Stimulated activated CD8-positive, alpha-beta memory T cell treated with anti-CD3 and anti-CD28 coated beads, Interleukin-4, amount 100 ng/mL, for 1 hour (primary cell): ENCODE data around the gene G6PD.
"Not testable (repeated sequence)": the region's sequence is repeated elsewhere in the genome, so short reads cannot be mapped to it uniquely, and the experiment has no call there.

Experiments used
- DNase-seq, 2 donors: peaks; one replicate each; pipeline ENCODE4 v3.0.0-alpha.2; 2020; ENCODE audit warnings: low read depth in 2 of 2, low spot score in 1 of 2

The G6PD gene

GRCh38 chrX:154546354-154547244 lies at the start of gene G6PD:
Gene G6PD, minus strand, starts transcription at chrX:154546846. Its CDS starts 691 bp downstream, at chrX:154546155.
- peak; percentile 34 to 65 for DNase-seq

- DNase-seq = no peak
These were observed 49.1 kb upstream of the G6PD start for GRCh38 chrX:154595559-154596249.

DNA sequence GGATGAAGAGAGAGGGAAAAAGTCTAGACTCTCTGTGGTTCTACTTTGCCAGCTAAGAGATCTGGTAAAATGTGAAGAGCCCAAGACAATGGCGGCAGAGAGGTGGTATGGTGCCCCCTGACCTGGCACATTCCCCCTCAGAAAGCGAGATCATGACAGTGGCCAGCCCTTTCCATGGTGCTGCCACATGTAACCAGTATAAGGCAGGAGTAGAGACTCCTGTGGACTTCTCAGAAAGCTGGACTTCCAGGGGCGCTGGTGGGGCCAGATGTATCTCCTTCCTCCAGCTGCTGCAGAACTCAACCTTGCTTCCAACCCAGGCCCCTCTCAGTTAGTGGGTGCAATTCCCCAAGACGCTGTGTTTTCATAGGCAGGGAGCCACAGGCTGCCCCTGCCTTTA lies 47.8 kb upstream of the G6PD start:
- no peak for DNase-seq

DNA sequence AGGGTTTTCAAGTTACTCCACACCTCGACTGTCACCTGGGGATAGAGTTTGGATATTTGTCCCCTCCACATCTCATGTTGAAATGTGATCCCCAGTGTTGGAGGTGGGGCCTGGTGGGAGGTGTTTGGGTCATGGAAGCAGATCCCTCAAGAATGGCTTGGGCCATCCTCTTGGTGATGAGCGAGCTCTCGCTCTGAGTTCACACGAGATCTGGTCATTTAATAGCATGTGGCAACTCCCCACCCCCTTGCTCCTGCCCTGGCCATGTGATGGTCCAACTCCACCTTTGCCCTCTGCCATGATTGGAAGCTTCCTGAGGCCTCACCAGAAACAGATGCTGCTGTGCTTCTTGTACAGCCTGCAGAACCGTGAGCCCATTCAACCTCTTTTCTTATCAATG lies 46.6 kb upstream of the G6PD start:
- DNase-seq = no peak

- DNase-seq = no peak
These were observed 45.9 kb upstream of the G6PD start for GRCh38 chrX:154592505-154592904.

DNA sequence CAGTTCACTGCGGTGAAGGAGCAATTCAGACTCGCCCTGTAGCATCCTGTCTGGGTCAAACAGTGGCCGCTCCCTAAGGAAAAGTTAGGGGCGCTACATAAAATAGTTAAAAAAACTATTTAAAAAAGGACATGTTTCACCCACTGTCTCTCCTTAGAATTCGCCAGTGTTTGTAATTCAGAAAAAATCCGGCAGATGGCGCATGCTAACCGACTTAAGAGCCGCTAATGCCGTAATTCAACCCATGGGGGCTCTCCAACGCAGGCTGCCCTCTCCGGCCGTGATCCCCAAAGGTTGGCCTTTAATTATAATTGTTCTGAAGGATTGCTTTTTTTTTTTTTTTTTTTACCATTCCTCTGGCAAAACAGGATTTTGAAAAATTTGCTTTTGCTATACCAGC lies 43.8 kb upstream of the G6PD start:
- not testable (repeated sequence) for DNase-seq

DNA sequence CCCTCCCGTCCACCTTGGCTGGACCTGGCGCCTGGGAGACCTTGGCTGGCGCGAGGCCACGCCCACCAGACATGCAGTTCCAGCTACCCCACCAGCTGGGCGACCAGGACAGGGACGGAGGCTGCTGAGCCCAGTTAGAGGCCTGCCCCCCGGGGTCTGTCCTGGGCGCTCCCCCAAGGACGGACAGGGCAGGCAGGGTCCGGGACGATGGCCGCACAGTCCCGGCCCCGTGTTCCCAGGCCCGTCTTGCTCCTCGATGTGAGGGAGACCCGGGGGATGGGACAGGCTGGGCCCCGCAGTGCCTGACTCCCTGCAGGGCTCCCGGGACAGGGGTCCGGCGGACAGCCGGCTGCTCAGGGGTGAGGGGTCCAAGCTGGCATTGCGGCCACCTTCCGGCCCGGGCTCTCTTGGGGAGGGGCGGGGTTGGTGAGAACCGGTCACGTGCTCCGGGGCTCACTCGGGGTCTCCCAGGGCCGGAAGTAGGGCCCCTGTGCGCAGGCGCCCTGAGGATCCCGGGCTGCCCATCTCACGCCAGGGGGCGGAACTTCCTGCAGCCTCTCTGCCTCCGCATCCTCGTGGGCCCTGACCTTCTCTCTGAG lies 38.0 kb upstream of the G6PD start, which contains the start of gene CTAG1A:
CTAG1A (plus strand) TSS at position 549 of the 599 bp plus-strand sequence. CDS start 74 bp downstream, outside the sequence.
- DNase-seq = not testable (repeated sequence)

GRCh38 chrX:154582994-154583393 lies 36.3 kb upstream of the G6PD start:
- not testable (repeated sequence) for DNase-seq

- DNase-seq = not testable (repeated sequence)
These were observed 28.4 kb upstream of the G6PD start for GRCh38 chrX:154575076-154575475.

GRCh38 chrX:154573061-154573460 lies 26.4 kb upstream of the G6PD start:
- not testable (repeated sequence) for DNase-seq

- not testable (repeated sequence) for DNase-seq
These were observed 23.7 kb upstream of the G6PD start for GRCh38 chrX:154570361-154570760.

GRCh38 chrX:154562295-154562694 lies 15.6 kb upstream of the G6PD start:
- DNase-seq = not testable (repeated sequence)

- DNase-seq = not testable (repeated sequence)
These were observed 13.7 kb upstream of the G6PD start for GRCh38 chrX:154560326-154560725.

- DNase-seq = not testable (repeated sequence)
These were observed 12.2 kb upstream of the G6PD start for GRCh38 chrX:154558896-154559295.

GRCh38 chrX:154558060-154558690 lies 11.5 kb upstream of the G6PD start:
- not testable (repeated sequence) for DNase-seq

DNA sequence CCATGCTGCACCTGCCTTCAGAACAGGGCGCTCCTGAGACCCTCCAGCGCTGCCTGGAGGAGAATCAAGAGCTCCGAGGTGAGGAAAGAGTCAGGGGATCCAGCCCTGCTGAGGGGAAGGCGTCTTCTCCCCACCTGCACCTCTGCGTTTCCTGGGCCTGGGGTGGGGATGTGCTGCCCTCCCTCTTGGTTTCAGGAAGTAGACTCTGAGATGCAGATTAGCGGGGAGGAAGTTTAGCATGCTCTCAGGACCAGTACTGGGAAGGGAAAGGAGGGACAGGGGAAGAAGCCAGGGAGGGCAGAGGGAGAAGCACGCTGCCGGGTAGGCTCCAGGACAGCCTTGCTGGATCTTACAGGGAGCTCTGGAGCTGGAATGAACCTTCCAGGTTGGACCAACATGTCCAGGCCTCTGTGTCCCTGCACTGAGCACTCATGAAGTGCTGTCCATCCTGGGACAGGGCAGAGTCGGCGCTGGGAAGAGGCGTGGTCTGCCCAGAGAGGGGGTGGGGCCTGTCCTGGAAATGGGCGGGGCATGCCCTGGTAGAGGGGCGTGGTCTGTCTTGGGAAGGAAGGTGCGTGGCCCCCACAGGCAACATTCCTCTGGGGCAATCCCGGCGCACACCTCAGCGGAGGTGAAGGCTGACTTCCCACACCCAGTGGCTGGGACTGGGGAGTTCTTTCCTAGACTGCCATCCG lies 5.6 kb upstream of the G6PD start:
- DNase-seq = not testable (repeated sequence)

GRCh38 chrX:154549766-154550165 lies 3.1 kb upstream of the G6PD start:
- DNase-seq = no peak

GRCh38 chrX:154548028-154548316 lies 1.3 kb upstream of the G6PD start:
- no peak for DNase-seq

GRCh38 chrX:154547245-154548027 lies 790 bp upstream of the G6PD start, which contains the start of gene IKBKG:
Gene IKBKG, plus strand, starts transcription at chrX:154547620. Its CDS starts 4,383 bp downstream, at chrX:154552003.
- DNase-seq = peak; percentile 64 to 74
